SKM-1 (cell line): ENCODE results near the gene KIR3DL2.
"Not testable (repeated sequence)": the region's sequence is repeated elsewhere in the genome, so short reads cannot be mapped to it uniquely, and the experiment has no call there.

Source experiments
- DNase-seq: peaks from one replicate; lab custom pipeline; 2025; ENCODE audit not compliant: unreplicated experiment; lab: John Stamatoyannopoulos, UW

KIR3DL2 gene

GRCh38 chr19:54850061-54850640 is at the start of gene KIR3DL2:
TSS of gene KIR3DL2 (plus strand) at chr19:54850443. CDS start at chr19:54850476, 33 bp downstream.
- not testable (repeated sequence) for DNase-seq

DNA sequence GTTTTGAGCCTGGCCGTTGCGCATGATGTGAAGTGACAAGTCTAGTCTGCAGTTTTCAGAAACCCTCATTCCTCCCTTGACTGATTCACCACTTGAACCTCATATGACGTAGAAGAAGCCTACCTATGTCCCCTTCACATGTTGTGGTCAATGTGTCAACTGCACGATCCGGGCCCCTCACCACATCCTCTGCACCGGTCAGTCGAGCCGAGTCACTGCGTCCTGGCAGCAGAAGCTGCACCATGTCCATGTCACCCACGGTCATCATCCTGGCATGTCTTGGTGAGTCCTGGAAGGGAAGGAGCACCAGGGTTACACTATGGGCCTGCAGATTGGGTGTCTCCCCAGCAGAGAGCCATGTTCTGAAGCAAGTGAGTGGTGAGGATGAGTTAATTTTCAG is 46.8 kb upstream of the KIR3DL2 start, which contains the start of gene KIR2DL4:
Gene KIR2DL4 (plus strand): TSS at position 201 of the 400 bp plus-strand sequence. CDS start 42 bp downstream, at position 243.
- no peak for DNase-seq

GRCh38 chr19:54804101-54804500 is 46.1 kb upstream of the KIR3DL2 start:
- DNase-seq = no peak

GRCh38 chr19:54804571-54804970 is 45.7 kb upstream of the KIR3DL2 start:
- DNase-seq = no peak

- no peak for DNase-seq
Observed at GRCh38 chr19:54805665-54806515, 44.4 kb upstream of the KIR3DL2 start.

- no peak for DNase-seq
Observed at GRCh38 chr19:54806516-54806838, 43.8 kb upstream of the KIR3DL2 start.

DNA sequence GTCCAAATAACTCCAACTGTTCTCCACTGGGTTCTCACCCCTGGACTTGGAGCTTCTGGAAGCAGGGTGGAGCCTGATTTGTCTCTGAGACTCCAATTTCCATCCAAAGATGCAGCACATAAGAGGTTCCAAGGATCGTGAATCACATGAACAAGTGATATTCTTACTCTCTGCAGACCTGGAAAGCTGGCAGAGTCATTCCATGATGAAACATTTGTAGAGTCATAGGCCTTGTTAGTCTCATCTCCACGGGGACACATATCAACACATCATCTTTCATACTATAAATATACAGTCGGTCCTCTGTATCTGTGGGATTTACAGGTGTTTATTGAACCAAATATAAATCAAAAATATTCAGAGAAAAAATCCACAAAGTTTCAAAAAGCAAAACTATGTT is 35.7 kb upstream of the KIR3DL2 start:
- DNase-seq = not testable (repeated sequence)

- not testable (repeated sequence) for DNase-seq
Observed at GRCh38 chr19:54816251-54816650, 34.0 kb upstream of the KIR3DL2 start, which contains the start of gene KIR3DL1. TSS of gene KIR3DL1 (plus strand) at chr19:54816468.

- DNase-seq = no peak
Observed at GRCh38 chr19:54817670-54818536, 32.3 kb upstream of the KIR3DL2 start.

- DNase-seq = not testable (repeated sequence)
Observed at GRCh38 chr19:54824416-54824815, 25.8 kb upstream of the KIR3DL2 start.

DNA sequence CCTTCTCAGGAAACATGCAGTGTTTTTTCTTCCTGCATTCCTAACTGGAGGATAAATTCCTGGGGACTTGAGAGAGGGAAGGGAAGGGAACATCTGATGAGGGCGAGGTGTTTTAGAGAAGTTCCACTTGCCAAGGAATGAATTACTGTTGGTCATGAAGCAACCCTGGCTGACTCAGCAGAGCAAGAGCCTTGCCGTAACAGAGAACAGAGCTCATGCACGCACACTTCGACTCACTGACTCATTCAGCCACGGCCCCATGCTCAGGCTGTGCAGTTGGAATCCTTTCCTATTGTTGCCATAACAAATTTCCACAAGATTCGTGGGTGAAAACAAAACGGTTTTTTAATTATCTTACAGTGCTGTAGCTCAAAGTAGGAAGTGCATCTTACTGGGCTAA is 24.9 kb upstream of the KIR3DL2 start:
- not testable (repeated sequence) for DNase-seq

GRCh38 chr19:54828064-54828463 is 22.2 kb upstream of the KIR3DL2 start:
- not testable (repeated sequence) for DNase-seq

DNA sequence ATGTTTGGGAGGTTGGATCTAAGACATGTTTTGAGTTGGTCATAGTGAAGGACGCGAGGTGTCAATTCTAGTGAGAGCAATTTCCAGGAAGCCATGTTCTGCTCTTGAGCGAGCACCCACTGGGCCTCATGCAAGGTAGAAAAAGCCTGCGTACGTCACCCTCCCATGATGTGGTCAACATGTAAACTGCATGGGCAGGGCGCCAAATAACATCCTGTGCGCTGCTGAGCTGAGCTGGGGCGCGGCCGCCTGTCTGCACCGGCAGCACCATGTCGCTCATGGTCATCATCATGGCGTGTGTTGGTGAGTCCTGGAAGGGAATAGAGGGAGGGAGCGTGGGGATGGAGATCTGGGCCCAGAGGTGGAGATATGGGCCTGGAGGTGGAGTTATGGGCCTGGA is 17.7 kb upstream of the KIR3DL2 start, which contains the start of gene KIR2DS4:
Gene KIR2DS4 (plus strand): TSS at position 181 of the 400 bp plus-strand sequence.
- not testable (repeated sequence) for DNase-seq

DNA sequence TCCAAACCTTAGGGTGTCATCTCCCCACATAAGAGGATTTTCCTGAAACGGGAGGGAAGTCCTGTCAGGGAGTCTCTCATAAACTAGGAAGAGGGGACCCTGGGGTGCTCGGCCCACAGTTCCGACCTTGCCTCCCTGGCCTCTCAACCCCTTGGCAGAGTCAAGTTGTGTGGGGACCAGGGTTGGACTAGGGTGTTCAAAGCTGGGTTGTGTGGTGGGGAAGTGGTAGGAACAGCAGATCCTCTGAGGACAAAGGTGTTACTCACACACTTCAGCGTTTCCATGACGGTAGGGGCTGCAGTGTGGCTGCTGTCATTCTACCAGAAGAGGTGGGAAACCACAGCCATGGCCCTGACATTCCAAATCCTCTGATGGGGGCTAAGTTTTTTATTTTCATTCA is 15.1 kb upstream of the KIR3DL2 start:
- DNase-seq = not testable (repeated sequence)

DNA sequence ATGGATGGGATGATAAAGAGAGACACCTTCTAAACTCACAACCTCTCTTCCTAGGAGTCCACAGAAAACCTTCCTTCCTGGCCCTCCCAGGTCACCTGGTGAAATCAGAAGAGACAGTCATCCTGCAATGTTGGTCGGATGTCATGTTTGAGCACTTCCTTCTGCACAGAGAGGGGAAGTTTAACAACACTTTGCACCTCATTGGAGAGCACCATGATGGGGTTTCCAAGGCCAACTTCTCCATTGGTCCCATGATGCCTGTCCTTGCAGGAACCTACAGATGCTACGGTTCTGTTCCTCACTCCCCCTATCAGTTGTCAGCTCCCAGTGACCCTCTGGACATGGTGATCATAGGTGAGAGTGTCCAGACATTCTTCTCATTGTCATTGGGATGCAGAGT is 12.7 kb upstream of the KIR3DL2 start:
- DNase-seq = not testable (repeated sequence)

- not testable (repeated sequence) for DNase-seq
Observed at GRCh38 chr19:54843171-54843570, 7.1 kb upstream of the KIR3DL2 start.

DNA sequence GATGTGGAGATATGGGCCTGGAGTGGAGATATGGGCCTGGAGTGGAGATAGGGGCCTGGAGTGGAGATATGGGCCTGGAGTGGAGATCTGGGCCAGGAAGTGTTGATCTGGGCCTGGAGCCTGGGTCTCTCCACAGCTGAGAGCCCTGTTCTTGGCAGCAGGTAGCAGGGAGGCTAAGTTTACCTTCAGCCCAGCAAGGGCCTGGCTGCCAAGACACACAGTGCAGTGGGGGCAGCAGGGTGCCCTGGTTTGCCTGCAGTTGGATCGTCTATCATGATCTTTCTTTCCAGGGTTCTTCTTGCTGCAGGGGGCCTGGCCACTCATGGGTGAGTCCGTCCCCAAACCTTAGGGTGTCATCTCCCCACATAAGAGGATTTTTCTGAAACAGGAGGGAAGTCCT is 687 bp downstream of the KIR3DL2 start:
- DNase-seq = no peak

DNA sequence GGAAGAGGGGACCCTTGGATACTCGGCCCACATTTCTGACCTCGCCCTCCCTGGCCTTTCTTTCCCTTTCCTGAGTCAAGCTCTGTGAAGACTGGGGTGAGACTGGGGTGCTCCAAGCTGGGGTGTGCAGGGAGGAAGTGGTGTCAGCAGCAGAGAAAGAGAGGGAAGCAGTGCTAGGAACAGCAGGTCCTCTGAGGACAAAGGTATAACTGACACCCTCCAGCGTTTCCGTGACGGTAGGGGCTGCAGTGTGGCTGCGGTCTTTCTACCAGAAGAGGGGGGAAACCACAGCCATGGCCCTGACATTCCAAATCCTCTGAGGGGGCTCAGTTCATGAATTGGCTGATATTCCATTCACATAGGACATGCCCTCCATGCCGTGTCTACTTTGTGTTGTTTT is 1.1 kb downstream of the KIR3DL2 start:
- no peak for DNase-seq

GRCh38 chr19:54855241-54855640 is 5.0 kb downstream of the KIR3DL2 start:
- not testable (repeated sequence) for DNase-seq

GRCh38 chr19:54858476-54858875 is 8.2 kb downstream of the KIR3DL2 start:
- DNase-seq = not testable (repeated sequence)

DNA sequence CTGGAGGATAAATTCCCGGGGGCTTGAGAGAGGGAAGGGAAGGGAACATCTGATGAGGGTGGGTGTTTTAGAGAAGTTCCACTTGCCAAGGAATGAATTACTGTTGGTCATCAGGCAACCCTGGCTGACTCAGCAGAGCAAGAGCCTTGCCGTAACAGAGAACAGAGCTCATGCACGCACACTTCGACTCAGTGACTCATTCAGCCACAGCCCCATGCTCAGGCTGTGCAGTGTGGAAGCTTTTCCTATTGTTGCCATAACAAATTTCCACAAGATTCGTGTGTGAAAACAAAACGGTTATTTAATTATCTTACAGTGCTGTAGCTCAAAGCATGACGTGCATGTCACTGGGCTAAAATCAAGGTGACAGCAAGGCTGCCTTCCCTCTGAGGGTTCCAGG is 9.2 kb downstream of the KIR3DL2 start:
- not testable (repeated sequence) for DNase-seq
